Neural cell (in vitro differentiated cells): ENCODE measurements around the gene SUPT4H1. TPM values are rescaled to one million over a fixed set of nuclear protein-coding genes. Genes with fewer than 3 reads are reported as not detected.

Experiments used
- H2AFZ ChIP-seq: fragments of 200-600, 300-800 bp; sonication (generic), shearing (Covaris generic); 2 replicates; pipeline ENCODE4 v1.6.0; 2014; ENCODE audit warnings: low read depth, mild to moderate bottlenecking, antibody characterized with exemption, low read length, moderate library complexity
- H3F3A ChIP-seq: fragments of 200-600 bp; shearing (Covaris generic); 2 replicates; pipeline ENCODE4 v1.6.1; 2016; ENCODE audit warnings: mild to moderate bottlenecking, moderate library complexity, mixed read lengths, antibody characterized with exemption, low read length; ENCODE audit not compliant: insufficient read depth, poor library complexity, severe bottlenecking
- H3K27ac ChIP-seq: fragments of 200-600, 300-800 bp; sonication (generic), shearing (Covaris generic); 2 replicates; pipeline ENCODE4 v1.5.1; 2014; ENCODE audit warnings: mild to moderate bottlenecking, low read length, moderate library complexity
- H3K27me3 ChIP-seq: fragments of 300-800, 200-600 bp; sonication (generic), shearing (Covaris generic); 2 replicates; pipeline ENCODE4 v1.6.0; 2014; ENCODE audit warnings: mild to moderate bottlenecking, low read depth, low read length, moderate library complexity; ENCODE audit not compliant: insufficient read depth
- H3K36me3 ChIP-seq: fragments of 300-800, 200-600 bp; sonication (generic), shearing (Covaris generic); 2 replicates; pipeline ENCODE4 v1.5.1; 2014; ENCODE audit warnings: mild to moderate bottlenecking, antibody characterized with exemption, low read length, moderate library complexity; ENCODE audit not compliant: insufficient read depth
- H3K4me2 ChIP-seq: fragments of 300-800, 200-600 bp; sonication (generic), shearing (Covaris generic); 2 replicates; pipeline ENCODE4 v1.6.0; 2014; ENCODE audit warnings: mild to moderate bottlenecking, low read length
- H3K4me3 ChIP-seq: fragments of 300-800, 200-600 bp; sonication (generic), shearing (Covaris generic); 2 replicates; pipeline ENCODE4 v1.5.1; 2014; ENCODE audit warnings: mild to moderate bottlenecking, low read length, moderate library complexity
- H3K79me2 ChIP-seq: fragments of 200-600 bp; shearing (Covaris generic); replicated peaks from 2 replicates; pipeline ENCODE4 v1.6.0; 2014; ENCODE audit warnings: mild to moderate bottlenecking, low read length, moderate library complexity; ENCODE audit not compliant: insufficient read depth
- H3K9ac ChIP-seq: fragments of 300-800, 200-600 bp; sonication (generic), shearing (Covaris generic); 2 replicates; pipeline ENCODE4 v1.6.1; 2016; ENCODE audit warnings: mild to moderate bottlenecking, low read length, mixed read lengths
- H3K9me2 ChIP-seq: fragments of 200-600 bp; shearing (Covaris generic); 2 replicates; pipeline ENCODE4 v1.6.1; 2016; ENCODE audit warnings: mild to moderate bottlenecking, low read length, mixed read lengths; ENCODE audit not compliant: insufficient read depth
- H3K9me3 ChIP-seq: fragments of 200-600, 300-800 bp; sonication (generic), shearing (Covaris generic); 2 replicates; pipeline ENCODE4 v1.6.1; 2016; ENCODE audit warnings: mild to moderate bottlenecking, mixed run types, low read length, moderate library complexity, mixed read lengths
- H4K20me1 ChIP-seq: fragments of 200-600 bp; shearing (Covaris generic); 2 replicates; pipeline ENCODE4 v1.6.1; 2016; ENCODE audit warnings: mild to moderate bottlenecking, mixed run types; ENCODE audit not compliant: insufficient read depth
- EP300 ChIP-seq: fragments of 450-650 bp; conservative IDR thresholded peaks from 2 replicates; pipeline ENCODE4 v1.6.1; 2014; ENCODE audit warnings: antibody characterized with exemption, mild to moderate bottlenecking, moderate library complexity; ENCODE audit not compliant: poor library complexity, severe bottlenecking
- EZH2 ChIP-seq: fragments of 200-600, 300-800 bp; shearing (Covaris generic), sonication (generic); IDR thresholded peaks from 2 replicates; pipeline ENCODE4 v1.6.1; 2014; ENCODE audit warnings: antibody characterized with exemption, low read length, borderline replicate concordance, mild to moderate bottlenecking; ENCODE audit not compliant: insufficient read depth, poor library complexity, severe bottlenecking
- MXI1 ChIP-seq: fragments of 450-650 bp; conservative IDR thresholded peaks from 2 replicates; pipeline ENCODE4 v1.6.1; 2014; ENCODE audit warnings: antibody characterized with exemption, mild to moderate bottlenecking; ENCODE audit not compliant: poor library complexity, severe bottlenecking
- POLR2AphosphoS5 ChIP-seq: IDR thresholded peaks from 2 replicates; pipeline ENCODE4 v1.6.1; 2012
- RAD21 ChIP-seq: fragments of 450-650 bp; conservative IDR thresholded peaks from 2 replicates; pipeline ENCODE4 v1.6.1; 2014; ENCODE audit warnings: antibody characterized with exemption, mild to moderate bottlenecking, moderate library complexity
- SMC3 ChIP-seq: fragments of 450-650 bp; conservative IDR thresholded peaks from 2 replicates; pipeline ENCODE4 v1.6.1; 2014; ENCODE audit warnings: antibody characterized with exemption, mild to moderate bottlenecking, moderate library complexity; ENCODE audit not compliant: poor library complexity
- TAF1 ChIP-seq: IDR thresholded peaks from 2 replicates; pipeline ENCODE4 v1.6.1; 2012; ENCODE audit warnings: low read depth
- polyA plus RNA-seq: library from polyadenylated mRNA; depleted of rRNA; stranded (reverse); fragments of >200 nt; gene quantifications from 2 replicates; pipeline ENCODE4 v1.2.3, GENCODE V29; 2014
- TF ChIP-seq, protein P1 (sequence below): fragments of 450-650 bp; IDR thresholded peaks from 2 replicates; pipeline ENCODE4 v1.5.1; 2014; ENCODE audit warnings: antibody characterized with exemption, mild to moderate bottlenecking, moderate library complexity; ENCODE audit not compliant: poor library complexity, severe bottlenecking
- TF ChIP-seq, protein P2 (sequence below): IDR thresholded peaks from 2 replicates; pipeline ENCODE4 v1.6.1; 2012; ENCODE audit warnings: borderline replicate concordance

The SUPT4H1 gene
- polyA plus RNA-seq, 1 donor from 2014 or later = 109 TPM

- no peaks in the 10 kb centered on the region for H3K79me2 ChIP-seq
- no peaks in the 10 kb centered on the region for H3K36me3 ChIP-seq
- H3F3A ChIP-seq = no peaks in the 10 kb centered on the region
- H3K9me2 ChIP-seq = no peaks in the 10 kb centered on the region
- no peaks in the 10 kb centered on the region for H3K27me3 ChIP-seq
- no peaks in the 10 kb centered on the region for H3K9me3 ChIP-seq
- no peak overlapping the region for H3K4me3 ChIP-seq
- H3K4me2 ChIP-seq = no peak overlapping the region
- H3K9ac ChIP-seq = no peak overlapping the region
- H2AFZ ChIP-seq = no peak overlapping the region
- H3K27ac ChIP-seq = no peak overlapping the region
- TF ChIP-seq EZH2 = no peak
- no peak for TF ChIP-seq RAD21
- TF ChIP-seq EP300 = no peak
- no peak for TF ChIP-seq SMC3
- TF ChIP-seq MXI1 = no peak
- TF ChIP-seq, protein P1, sequence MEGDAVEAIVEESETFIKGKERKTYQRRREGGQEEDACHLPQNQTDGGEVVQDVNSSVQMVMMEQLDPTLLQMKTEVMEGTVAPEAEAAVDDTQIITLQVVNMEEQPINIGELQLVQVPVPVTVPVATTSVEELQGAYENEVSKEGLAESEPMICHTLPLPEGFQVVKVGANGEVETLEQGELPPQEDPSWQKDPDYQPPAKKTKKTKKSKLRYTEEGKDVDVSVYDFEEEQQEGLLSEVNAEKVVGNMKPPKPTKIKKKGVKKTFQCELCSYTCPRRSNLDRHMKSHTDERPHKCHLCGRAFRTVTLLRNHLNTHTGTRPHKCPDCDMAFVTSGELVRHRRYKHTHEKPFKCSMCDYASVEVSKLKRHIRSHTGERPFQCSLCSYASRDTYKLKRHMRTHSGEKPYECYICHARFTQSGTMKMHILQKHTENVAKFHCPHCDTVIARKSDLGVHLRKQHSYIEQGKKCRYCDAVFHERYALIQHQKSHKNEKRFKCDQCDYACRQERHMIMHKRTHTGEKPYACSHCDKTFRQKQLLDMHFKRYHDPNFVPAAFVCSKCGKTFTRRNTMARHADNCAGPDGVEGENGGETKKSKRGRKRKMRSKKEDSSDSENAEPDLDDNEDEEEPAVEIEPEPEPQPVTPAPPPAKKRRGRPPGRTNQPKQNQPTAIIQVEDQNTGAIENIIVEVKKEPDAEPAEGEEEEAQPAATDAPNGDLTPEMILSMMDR = no peak
- TF ChIP-seq, protein P2, sequence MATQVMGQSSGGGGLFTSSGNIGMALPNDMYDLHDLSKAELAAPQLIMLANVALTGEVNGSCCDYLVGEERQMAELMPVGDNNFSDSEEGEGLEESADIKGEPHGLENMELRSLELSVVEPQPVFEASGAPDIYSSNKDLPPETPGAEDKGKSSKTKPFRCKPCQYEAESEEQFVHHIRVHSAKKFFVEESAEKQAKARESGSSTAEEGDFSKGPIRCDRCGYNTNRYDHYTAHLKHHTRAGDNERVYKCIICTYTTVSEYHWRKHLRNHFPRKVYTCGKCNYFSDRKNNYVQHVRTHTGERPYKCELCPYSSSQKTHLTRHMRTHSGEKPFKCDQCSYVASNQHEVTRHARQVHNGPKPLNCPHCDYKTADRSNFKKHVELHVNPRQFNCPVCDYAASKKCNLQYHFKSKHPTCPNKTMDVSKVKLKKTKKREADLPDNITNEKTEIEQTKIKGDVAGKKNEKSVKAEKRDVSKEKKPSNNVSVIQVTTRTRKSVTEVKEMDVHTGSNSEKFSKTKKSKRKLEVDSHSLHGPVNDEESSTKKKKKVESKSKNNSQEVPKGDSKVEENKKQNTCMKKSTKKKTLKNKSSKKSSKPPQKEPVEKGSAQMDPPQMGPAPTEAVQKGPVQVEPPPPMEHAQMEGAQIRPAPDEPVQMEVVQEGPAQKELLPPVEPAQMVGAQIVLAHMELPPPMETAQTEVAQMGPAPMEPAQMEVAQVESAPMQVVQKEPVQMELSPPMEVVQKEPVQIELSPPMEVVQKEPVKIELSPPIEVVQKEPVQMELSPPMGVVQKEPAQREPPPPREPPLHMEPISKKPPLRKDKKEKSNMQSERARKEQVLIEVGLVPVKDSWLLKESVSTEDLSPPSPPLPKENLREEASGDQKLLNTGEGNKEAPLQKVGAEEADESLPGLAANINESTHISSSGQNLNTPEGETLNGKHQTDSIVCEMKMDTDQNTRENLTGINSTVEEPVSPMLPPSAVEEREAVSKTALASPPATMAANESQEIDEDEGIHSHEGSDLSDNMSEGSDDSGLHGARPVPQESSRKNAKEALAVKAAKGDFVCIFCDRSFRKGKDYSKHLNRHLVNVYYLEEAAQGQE = no peak
- no peak for TF ChIP-seq TAF1
- no peak for TF ChIP-seq POLR2AphosphoS5
- no peaks in the 10 kb centered on the region for H4K20me1 ChIP-seq
These were observed 23.8 kb upstream of the SUPT4H1 start for GRCh38 chr17:58375811-58376210.

DNA sequence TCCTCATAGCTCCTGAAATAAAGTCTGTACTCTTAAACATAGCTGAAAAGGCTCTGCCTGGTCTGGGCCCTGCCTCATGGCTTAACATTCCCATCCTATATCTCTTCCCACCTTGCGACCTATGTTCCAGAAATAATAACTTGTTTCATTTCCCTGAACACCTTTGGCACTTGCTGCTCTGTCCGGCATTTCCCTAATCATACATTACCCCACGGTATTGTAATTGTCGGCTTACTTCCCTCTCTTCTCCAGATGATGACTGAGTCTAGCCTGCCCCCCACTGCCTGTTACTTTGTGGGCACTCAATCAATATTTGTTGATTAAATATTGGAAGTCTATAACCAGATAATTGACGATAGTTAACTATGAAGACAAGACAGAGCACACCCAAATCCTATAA lies 23.3 kb upstream of the SUPT4H1 start:
- Histone ChIP-seq H3K36me3 (no peaks in the 10 kb centered on the region), H3K79me2 (no peaks in the 10 kb centered on the region), H3K9ac (no peak overlapping the region), H3K4me2 (no peak overlapping the region), H3K9me2 (no peaks in the 10 kb centered on the region), H3K9me3 (no peaks in the 10 kb centered on the region), H3K4me3 (no peak overlapping the region), H2AFZ (no peak overlapping the region), H3F3A (no peaks in the 10 kb centered on the region), H3K27ac (no peak overlapping the region), H4K20me1 (no peaks in the 10 kb centered on the region), H3K27me3 (no peaks in the 10 kb centered on the region)
- TF ChIP-seq, protein P2 = no peak
- no peak for TF ChIP-seq POLR2AphosphoS5
- TF ChIP-seq TAF1 = no peak
- TF ChIP-seq, protein P1 = no peak
- TF ChIP-seq EZH2 = no peak
- TF ChIP-seq EP300 = no peak
- no peak for TF ChIP-seq SMC3
- TF ChIP-seq RAD21 = no peak
- TF ChIP-seq MXI1 = no peak
